Panc1 (cell line): ENCODE results near the gene PRKAA1. TPM values are rescaled to one million over a fixed set of nuclear protein-coding genes. Genes with fewer than 3 reads are reported as not detected.

Experiments
- ATAC-seq: fragments of 200-7000 bp; cut with Tn5 transposase; 2 replicates; pipeline ENCODE4 v1.9.1; 2020; ENCODE audit warnings: mild to moderate bottlenecking, moderate library complexity
- BruUV-seq: library from RNA; stranded (reverse); fragments of 400-500 nt; replicated peaks from 2 replicates; lab custom pipeline; 2021; lab: Mats Ljungman, UMichigan
- CTCF ChIA-PET: fragments of 300-600 bp; sonication (Branson Sonifier 250); formaldehyde crosslinking; loops from one replicate; lab custom pipeline; 2022; ENCODE audit warnings: antibody characterized with exemption; lab: Charles Lee
- POLR2A ChIA-PET: fragments of 300-600 bp; sonication (Branson Sonifier 250); formaldehyde crosslinking; loops from one replicate; lab custom pipeline; 2022; ENCODE audit warnings: antibody characterized with exemption; lab: Charles Lee
- DNase-seq: peaks from one replicate; pipeline ENCODE4 v3.0.0-alpha.2; 2010; ENCODE audit warnings: low read depth, low spot score
- H3K27ac ChIP-seq: 2 replicates; pipeline ENCODE4 v1.5.1; 2011; ENCODE audit warnings: mild to moderate bottlenecking, low read length, inconsistent platforms
- H3K27me3 ChIP-seq: fragments of 200-500 bp; sonication (Bioruptor generic); 2 replicates; pipeline ENCODE4 v1.6.0; 2014; ENCODE audit warnings: low read length, inconsistent platforms; ENCODE audit not compliant: control insufficient read depth, insufficient read depth
- H3K36me3 ChIP-seq: fragments of 200-500 bp; sonication (Bioruptor generic); 2 replicates; pipeline ENCODE4 v1.5.1; 2014; ENCODE audit warnings: inconsistent platforms, mild to moderate bottlenecking, low read length, moderate library complexity; ENCODE audit not compliant: control insufficient read depth, insufficient read depth
- H3K4me1 ChIP-seq: 2 replicates; pipeline ENCODE4 v1.5.1; 2011; ENCODE audit warnings: inconsistent platforms, mild to moderate bottlenecking, low read length, moderate library complexity; ENCODE audit not compliant: control insufficient read depth, insufficient read depth
- H3K4me3 ChIP-seq, 2 experiments: 2 replicates each; pipeline ENCODE4 v1.5.1; 2011 to 2012; ENCODE audit warnings: low read depth in 2 of 2, low read length in 2 of 2, mild to moderate bottlenecking in 2 of 2, inconsistent platforms in 1 of 2, moderate library complexity in 1 of 2
- H3K9me3 ChIP-seq: fragments of 200-500 bp; sonication (Bioruptor generic); 2 replicates; pipeline ENCODE4 v1.5.1; 2014; ENCODE audit warnings: low read depth, mild to moderate bottlenecking, inconsistent platforms, low read length, moderate library complexity; ENCODE audit not compliant: control insufficient read depth, insufficient read depth
- CTCF ChIP-seq: fragments of 450-650 bp; IDR thresholded peaks from 2 replicates; pipeline ENCODE4 v1.5.1; 2017; ENCODE audit warnings: mild to moderate bottlenecking
- POLR2AphosphoS5 ChIP-seq: IDR thresholded peaks from 2 replicates; pipeline ENCODE4 v1.6.1; 2012; ENCODE audit warnings: mild to moderate bottlenecking, low read depth, low read length, moderate library complexity
- REST ChIP-seq, 2 experiments: IDR thresholded peaks; 2 replicates each; pipeline ENCODE4 v1.6.1; 2011 to 2012; ENCODE audit warnings: low read depth in 2 of 2, control low read depth in 1 of 2, low read length in 1 of 2, mild to moderate bottlenecking in 1 of 2, moderate library complexity in 1 of 2; ENCODE audit not compliant: insufficient read depth in 1 of 2
- SIN3A ChIP-seq: IDR thresholded peaks from 2 replicates; pipeline ENCODE4 v1.6.1; 2012; ENCODE audit warnings: low read depth, mild to moderate bottlenecking, low read length, moderate library complexity, borderline replicate concordance; ENCODE audit not compliant: insufficient read depth
- TCF7L2 ChIP-seq: IDR thresholded peaks from 2 replicates; pipeline ENCODE4 v1.6.1; 2011; ENCODE audit warnings: mild to moderate bottlenecking, low read depth, low read length, inconsistent platforms
- in situ Hi-C: cut with HindIII; loops from 2 replicates; pipeline ENCODE4 v1.10.0; 2016; ENCODE audit warnings: low sequenced_read_pairs, low pct_unique_long_range_greater_than_20kb
- intact Hi-C: fragments of 100-400 bp; cut with micrococcal nuclease; formaldehyde crosslinking; loops from one replicate; pipeline ENCODE4 v1.10.0; 2022; ENCODE audit not compliant: unreplicated experiment
- total RNA-seq: library from RNA; stranded (reverse); gene quantifications from one replicate; pipeline ENCODE4 v1.2.1, GENCODE V29; 2021; ENCODE audit not compliant: unreplicated experiment

PRKAA1 gene
- total RNA-seq, 1 experiment from 2014 or later: 75.8 TPM

- DNase-seq (no peak), ATAC-seq (no peak)
- no peak for TF ChIP-seq CTCF
- Histone ChIP-seq H3K4me1 (no peaks in the 10 kb centered on the region), H3K4me3 (no peak overlapping the region), H3K9me3 (no peaks in the 10 kb centered on the region; the same call in 1 of the 2 replicates), H3K27ac (no peak overlapping the region), H3K27me3 (no peaks in the 10 kb centered on the region), H3K36me3 (no peaks in the 10 kb centered on the region)
- POLR2A ChIA-PET: no interaction called here
- BruUV-seq: no TSS peak
- intact Hi-C loops (loop anchor here (5.0 to 10.0 kb wide), 4 partner anchors 48 to 1151 kb away; no protein-coding TSS in a partner anchor), in situ Hi-C loops (no loop called here)
- CTCF ChIA-PET: no interaction called here
These were observed 62.6 kb downstream of the PRKAA1 start for GRCh38 chr5:40735609-40736008.

GRCh38 chr5:40734986-40735385 is 63.2 kb downstream of the PRKAA1 start:
- H3K4me3 ChIP-seq: no peak overlapping the region
- BruUV-seq: no TSS peak
- in situ Hi-C loops: no loop called here

More at GRCh38 chr5:40734986-40735385, 63.2 kb downstream of the PRKAA1 start:
- ChIA-PET POLR2A (no interaction called here), CTCF (no interaction called here)
- Histone ChIP-seq H3K27ac (no peak overlapping the region), H3K9me3 (no peaks in the 10 kb centered on the region), H3K4me1 (no peaks in the 10 kb centered on the region), H3K27me3 (no peaks in the 10 kb centered on the region), H3K36me3 (no peaks in the 10 kb centered on the region)
- no peak for DNase-seq
- intact Hi-C loops: loop anchor here (5.0 to 10.0 kb wide), 4 partner anchors 48 to 1150 kb away; no protein-coding TSS in a partner anchor
- ATAC-seq: no peak
- TF ChIP-seq POLR2AphosphoS5 (no peak), REST (IDR thresholded peaks at IDR 0.05; ENCODE audit: insufficient read depth in 1 of 2, low read depth in 2 of 2, low read length in 1 of 2) (no peak), CTCF (no peak), SIN3A (no peak), TCF7L2 (no peak)
